Sigmoid colon (tissue), 7 donors: ENCODE results near the gene LYPD6B. TPM values are rescaled to one million over a fixed set of nuclear protein-coding genes. Genes with fewer than 3 reads are reported as not detected.

Experiments
- DNase-seq: peaks from one replicate; pipeline ENCODE4 v3.0.0-alpha.2; 2019
- H3K27ac ChIP-seq, 4 donors: fragments of 200-600 bp; sonication (generic); one replicate each; pipeline ENCODE4 v1.5.1; 2016 to 2019; ENCODE audit warnings: mild to moderate bottlenecking in 1 of 4
- H3K27me3 ChIP-seq, 3 donors: fragments of 200-600 bp; sonication (generic); one replicate each; pipeline ENCODE4 v1.5.1; 2019; ENCODE audit warnings: mild to moderate bottlenecking in 1 of 3
- H3K36me3 ChIP-seq, 4 donors: fragments of 200-600 bp; sonication (generic); one replicate each; pipeline ENCODE4 v1.5.1; 2016 to 2019
- H3K4me1 ChIP-seq, 4 donors: fragments of 200-600 bp; sonication (generic); one replicate each; pipeline ENCODE4 v1.5.1; 2017 to 2019
- H3K4me3 ChIP-seq, 4 donors: fragments of 200-600 bp; sonication (generic); one replicate each; pipeline ENCODE4 v1.5.1; 2017 to 2019; ENCODE audit warnings: mild to moderate bottlenecking in 2 of 4, moderate library complexity in 1 of 4
- H3K9me3 ChIP-seq, 4 donors: fragments of 200-600 bp in 3 of 4; sonication (generic) in 3 of 4; one replicate each; pipeline versions ENCODE4 v1.5.1 to v1.6.1; 2013 to 2019
- CTCF ChIP-seq, 4 experiments: fragments of 450-650 bp in 3 of 4; fragments of 200-600 bp in 1 of 4; IDR thresholded peaks; one replicate each; pipeline ENCODE4 v1.5.1; 2016 to 2019; ENCODE audit warnings: antibody characterized with exemption in 4 of 4, mild to moderate bottlenecking in 3 of 4, moderate library complexity in 2 of 4
- EP300 ChIP-seq, 4 donors: sonication (generic); formaldehyde crosslinking; IDR thresholded peaks; one replicate each; pipeline ENCODE4 v1.6.1; 2017; ENCODE audit warnings: antibody characterized with exemption in 4 of 4
- POLR2A ChIP-seq, 2 donors: fragments of 450-650 bp; IDR thresholded peaks; one replicate each; pipeline ENCODE4 v1.6.1; 2016; ENCODE audit warnings: antibody characterized with exemption in 2 of 2, mild to moderate bottlenecking in 2 of 2, moderate library complexity in 2 of 2
- POLR2AphosphoS5 ChIP-seq, 4 donors: sonication (generic); formaldehyde crosslinking; IDR thresholded peaks; one replicate each; pipeline ENCODE4 v1.6.1; 2017; ENCODE audit warnings: antibody characterized with exemption in 4 of 4
- WGBS, 2 donors: extraction: QIAGEN DNeasy Blood & Tissue Kit; methylation state at CpG; one replicate each; pipeline ENCODE4 v1.1.7; 2013; 5-methylcytosine and 5-hydroxymethylcytosine counted together
- intact Hi-C: fragments of 100-400 bp; cut with DNase I; formaldehyde crosslinking; loops from one replicate; pipeline ENCODE4 v1.15.1; 2023
- polyA plus RNA-seq, 3 donors: library from polyadenylated mRNA; stranded (reverse); fragments of 200-250 nt; gene quantifications; one replicate each; pipeline ENCODE4 v1.2.3, GENCODE V29; 2013
- total RNA-seq, 4 donors: library from RNA; depleted of rRNA; stranded (reverse); fragments of >200 nt; gene quantifications; one replicate each; pipeline ENCODE4 v1.1.0, GENCODE V29; 2016
- donor health status: healthy with polysubstance abuse.
- donor health status: Bipolar disorder and iron deficiency.
- donor health status: healthy.

LYPD6B gene
- total and polyA plus RNA-seq, 7 donors: 0.66 to 2.1 (median 1.5) TPM; not detected in 3

GRCh38 chr2:149002891-149003740 is 35.4 kb upstream of the LYPD6B start:
- Histone ChIP-seq H3K27ac (no peak overlapping the region), H3K4me1 (no peaks in the 10 kb centered on the region), H3K36me3 (no peaks in the 10 kb centered on the region), H3K4me3 (no peak overlapping the region), H3K27me3 (peaks cover 0 to 3% (median 0%) of the 10 kb centered on the region in 3 donors), H3K9me3 (no peaks in the 10 kb centered on the region)
- intact Hi-C loops: no loop called here
- WGBS, 2 donors: 95 to 97% methylated on average over 31 of the region's 31 CpGs
- no peak for DNase-seq
- TF ChIP-seq POLR2AphosphoS5 (IDR thresholded peaks at IDR 0.05): no peak
- TF ChIP-seq CTCF (IDR thresholded peaks at IDR 0.05): no peak
- no peak for TF ChIP-seq EP300 (IDR thresholded peaks at IDR 0.05)
- TF ChIP-seq POLR2A (IDR thresholded peaks at IDR 0.05): no peak

- WGBS, 2 donors: 72 to 90% methylated on average over 3 of the region's 3 CpGs
- no peaks in the 10 kb centered on the region for H3K36me3 ChIP-seq
- no peaks in the 10 kb centered on the region for H3K9me3 ChIP-seq
- no peak for DNase-seq
- TF ChIP-seq EP300 (IDR thresholded peaks at IDR 0.05) (no peak), CTCF (IDR thresholded peaks at IDR 0.05) (no peak), POLR2AphosphoS5 (IDR thresholded peaks at IDR 0.05) (no peak), POLR2A (IDR thresholded peaks at IDR 0.05) (no peak)
- no peak overlapping the region for H3K4me3 ChIP-seq
- H3K27ac ChIP-seq: no peak overlapping the region
- no peaks in the 10 kb centered on the region for H3K4me1 ChIP-seq
- intact Hi-C loops: no loop called here
- no peaks in the 10 kb centered on the region for H3K27me3 ChIP-seq
Observed at GRCh38 chr2:149004836-149005235, 33.7 kb upstream of the LYPD6B start.

DNA sequence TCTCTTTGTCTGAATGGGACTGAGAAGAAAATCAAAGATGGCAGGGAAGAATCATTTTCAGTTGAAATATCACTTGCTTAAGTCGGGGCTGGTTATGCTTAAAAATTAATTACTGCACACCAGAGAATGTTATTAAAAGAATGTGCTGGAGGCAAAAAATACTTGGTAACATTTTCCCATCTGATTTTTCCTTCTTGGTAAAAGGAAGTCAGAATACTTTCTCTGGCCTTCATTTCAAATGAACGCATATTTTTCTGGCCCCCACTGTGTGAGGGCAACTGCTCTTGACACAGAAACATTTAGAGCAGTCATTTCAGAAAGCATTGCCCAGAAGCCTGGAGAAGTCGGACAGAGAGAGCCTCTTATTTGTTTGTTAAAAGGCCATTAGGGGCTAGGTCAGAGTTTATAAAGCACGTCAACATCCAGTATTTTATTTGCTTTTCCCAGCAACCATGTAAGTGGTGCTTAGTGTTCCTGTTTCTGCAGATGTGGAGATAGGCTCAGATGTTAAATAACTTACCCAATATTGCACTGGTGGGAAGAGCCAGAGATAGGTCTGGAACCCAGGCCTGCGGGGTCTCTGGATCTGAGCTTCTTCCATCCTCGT is 32.9 kb upstream of the LYPD6B start:
- Histone ChIP-seq H3K27me3 (no peaks in the 10 kb centered on the region), H3K36me3 (no peaks in the 10 kb centered on the region), H3K4me3 (no peak overlapping the region), H3K27ac (no peak overlapping the region), H3K9me3 (no peaks in the 10 kb centered on the region), H3K4me1 (no peaks in the 10 kb centered on the region)
- no peak for DNase-seq
- intact Hi-C loops: no loop called here
- WGBS, 2 donors: 53 to 73% methylated on average over 6 of the region's 6 CpGs
- TF ChIP-seq POLR2A (IDR thresholded peaks at IDR 0.05) (no peak), CTCF (IDR thresholded peaks at IDR 0.05) (no peak), EP300 (IDR thresholded peaks at IDR 0.05) (no peak), POLR2AphosphoS5 (IDR thresholded peaks at IDR 0.05) (no peak)

GRCh38 chr2:149006883-149007543 is 31.5 kb upstream of the LYPD6B start:
- DNase-seq: no peak
- 74 to 84% methylated on average over 4 of the region's 4 CpGs for WGBS, 2 donors
- H3K36me3 ChIP-seq: no peaks in the 10 kb centered on the region
- no peak for TF ChIP-seq POLR2A (IDR thresholded peaks at IDR 0.05)
- no peak for TF ChIP-seq POLR2AphosphoS5 (IDR thresholded peaks at IDR 0.05)
- TF ChIP-seq EP300 (IDR thresholded peaks at IDR 0.05): no peak
- no peak for TF ChIP-seq CTCF (IDR thresholded peaks at IDR 0.05)
- H3K9me3 ChIP-seq: no peaks in the 10 kb centered on the region
- no peaks in the 10 kb centered on the region for H3K27me3 ChIP-seq
- H3K4me1 ChIP-seq: no peaks in the 10 kb centered on the region
- no peak overlapping the region for H3K27ac ChIP-seq
- H3K4me3 ChIP-seq: no peak overlapping the region
- intact Hi-C loops: no loop called here
